Measurements from ENCODE around the gene NANOS2.

Gene NANOS2

DNA sequence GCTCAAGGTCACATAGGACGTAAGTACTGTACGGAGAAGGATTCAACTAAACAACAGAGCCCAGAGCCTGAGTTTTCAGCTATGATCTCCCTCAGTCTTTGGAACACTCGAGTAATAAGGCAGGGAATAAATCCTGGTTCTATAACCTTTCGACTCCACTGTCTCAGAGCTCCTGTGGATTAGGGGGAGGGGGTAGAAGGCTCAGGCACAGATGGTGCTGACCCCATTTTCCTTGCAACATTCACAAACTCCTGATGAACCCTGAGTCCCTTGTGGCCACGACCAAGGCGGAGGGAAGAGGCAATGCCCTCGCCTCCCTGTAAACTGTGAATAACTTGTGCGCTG is 37.7 kb upstream of the NANOS2 start:
- H3K9me3 ChIP-seq (ENCODE audit: control insufficient read depth in 1 of 2, low read length in 2 of 2) = no peaks in the 10 kb centered on the region
- no peak overlapping the region for H3K27ac ChIP-seq (ENCODE audit: low read length)
- no peak overlapping the region for H3K4me3 ChIP-seq (ENCODE audit: low read depth in 1 of 2, low read length in 2 of 2)
- H3K27me3 ChIP-seq (ENCODE audit: low read depth, low read length) = peaks cover 4% of the 10 kb centered on the region
- H3K4me1 ChIP-seq (ENCODE audit: control insufficient read depth in 1 of 2, insufficient read depth in 2 of 2, low read length in 2 of 2) = peaks cover 0 to 5% of the 10 kb centered on the region in 2 donors
- no peaks in the 10 kb centered on the region for H3K36me3 ChIP-seq (ENCODE audit: control insufficient read depth in 1 of 2, insufficient read depth in 2 of 2, low read length in 2 of 2)

DNA sequence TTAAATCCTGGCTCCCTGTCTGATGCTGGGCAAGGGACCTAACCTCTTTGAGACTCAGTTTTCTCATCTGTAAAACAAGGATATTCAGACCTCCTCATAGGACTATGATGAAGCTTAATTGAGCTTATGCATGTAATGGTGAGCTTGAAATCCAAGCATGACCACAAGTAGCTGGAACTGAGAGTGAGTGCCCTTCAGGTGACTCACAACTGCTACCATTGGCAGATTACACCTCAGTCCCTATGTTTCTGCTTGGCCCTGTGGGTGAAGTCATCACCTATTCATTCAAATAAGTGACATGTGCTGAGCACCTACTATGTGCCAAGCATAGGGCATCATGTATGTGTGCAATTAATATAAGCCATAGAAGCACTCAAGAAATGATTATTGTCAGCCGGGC is 33.3 kb upstream of the NANOS2 start:
- peaks cover 0 to 3% of the 10 kb centered on the region in 2 donors for H3K4me1 ChIP-seq (ENCODE audit: control insufficient read depth in 1 of 2, insufficient read depth in 2 of 2, low read length in 2 of 2)
- H3K36me3 ChIP-seq (ENCODE audit: control insufficient read depth in 1 of 2, insufficient read depth in 2 of 2, low read length in 2 of 2) = no peaks in the 10 kb centered on the region
- no peak overlapping the region for H3K27ac ChIP-seq (ENCODE audit: low read length)
- no peaks in the 10 kb centered on the region for H3K9me3 ChIP-seq (ENCODE audit: control insufficient read depth in 1 of 2, low read length in 2 of 2)
- H3K27me3 ChIP-seq (ENCODE audit: low read depth, low read length) = peaks cover 4% of the 10 kb centered on the region
- no peak overlapping the region for H3K4me3 ChIP-seq (ENCODE audit: low read depth in 1 of 2, low read length in 2 of 2)

DNA sequence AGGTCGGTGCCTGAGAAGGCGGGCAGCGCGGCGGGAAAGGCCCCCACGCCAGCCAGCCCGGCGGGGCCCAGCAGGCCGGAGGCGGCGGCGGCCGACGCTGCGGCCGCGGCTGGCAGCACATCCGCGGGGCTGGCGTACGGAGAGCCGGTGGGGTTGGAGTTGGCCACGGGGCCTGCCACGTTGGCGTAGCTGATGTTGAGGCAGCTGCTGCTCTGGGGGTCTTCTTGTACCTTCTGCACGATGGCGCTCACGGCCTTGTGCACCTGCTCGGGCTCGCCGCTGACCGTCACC is 25.9 kb upstream of the NANOS2 start:
- no peak overlapping the region for H3K4me3 ChIP-seq (ENCODE audit: low read depth in 1 of 2, low read length in 2 of 2)
- no peaks in the 10 kb centered on the region for H3K4me1 ChIP-seq (ENCODE audit: control insufficient read depth in 1 of 2, insufficient read depth in 2 of 2, low read length in 2 of 2)
- peaks cover 0 to 2% of the 10 kb centered on the region in 2 donors for H3K9me3 ChIP-seq (ENCODE audit: control insufficient read depth in 1 of 2, low read length in 2 of 2)
- H3K27ac ChIP-seq (ENCODE audit: low read length) = no peak overlapping the region
- peaks cover 14% of the 10 kb centered on the region for H3K27me3 ChIP-seq (ENCODE audit: low read depth, low read length)
- no peaks in the 10 kb centered on the region for H3K36me3 ChIP-seq (ENCODE audit: control insufficient read depth in 1 of 2, insufficient read depth in 2 of 2, low read length in 2 of 2)

DNA sequence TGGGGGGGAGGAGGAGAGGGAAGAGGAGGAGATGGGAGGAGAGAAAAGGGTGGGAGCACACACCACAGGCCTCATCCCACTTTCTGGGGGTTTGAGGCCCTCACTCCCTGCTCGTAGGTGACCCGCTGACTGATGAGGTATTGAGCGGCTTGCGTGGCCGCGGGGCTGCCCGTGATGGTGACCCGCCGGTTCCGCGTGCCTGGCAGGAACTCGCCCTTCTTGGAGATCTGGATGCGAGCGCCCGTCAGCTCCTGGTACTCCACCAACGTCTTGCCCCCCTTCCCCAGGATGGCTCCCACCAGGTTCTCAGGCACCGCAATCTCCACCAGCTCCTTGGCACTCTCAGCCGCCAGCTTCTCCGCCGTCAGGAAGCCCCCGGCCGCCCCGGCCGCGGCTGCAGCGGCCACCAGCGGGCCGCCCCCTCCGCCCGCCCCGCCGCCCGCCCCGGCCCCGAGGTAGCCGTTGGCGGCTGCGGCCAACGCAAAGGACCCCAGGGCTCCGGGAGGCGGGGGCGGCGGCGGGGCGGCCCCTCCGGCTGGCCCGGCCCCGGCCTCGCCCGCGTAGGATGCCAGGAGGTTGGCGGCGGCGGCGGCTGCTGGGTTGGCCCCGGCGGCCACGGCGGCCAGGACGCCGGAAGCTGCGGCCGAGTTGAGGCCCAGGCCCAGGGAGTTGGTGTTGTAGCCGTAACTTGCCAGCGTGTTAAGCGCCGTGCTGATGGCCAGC is 25.4 kb upstream of the NANOS2 start:
- Histone ChIP-seq H3K9me3 (ENCODE audit: control insufficient read depth in 1 of 2, low read length in 2 of 2) (peaks cover 0 to 2% of the 10 kb centered on the region in 2 donors), H3K4me3 (ENCODE audit: low read depth in 1 of 2, low read length in 2 of 2) (no peak overlapping the region), H3K36me3 (ENCODE audit: control insufficient read depth in 1 of 2, insufficient read depth in 2 of 2, low read length in 2 of 2) (no peaks in the 10 kb centered on the region), H3K4me1 (ENCODE audit: control insufficient read depth in 1 of 2, insufficient read depth in 2 of 2, low read length in 2 of 2) (no peaks in the 10 kb centered on the region), H3K27ac (ENCODE audit: low read length) (no peak overlapping the region), H3K27me3 (ENCODE audit: low read depth, low read length) (peaks cover 18% of the 10 kb centered on the region)

DNA sequence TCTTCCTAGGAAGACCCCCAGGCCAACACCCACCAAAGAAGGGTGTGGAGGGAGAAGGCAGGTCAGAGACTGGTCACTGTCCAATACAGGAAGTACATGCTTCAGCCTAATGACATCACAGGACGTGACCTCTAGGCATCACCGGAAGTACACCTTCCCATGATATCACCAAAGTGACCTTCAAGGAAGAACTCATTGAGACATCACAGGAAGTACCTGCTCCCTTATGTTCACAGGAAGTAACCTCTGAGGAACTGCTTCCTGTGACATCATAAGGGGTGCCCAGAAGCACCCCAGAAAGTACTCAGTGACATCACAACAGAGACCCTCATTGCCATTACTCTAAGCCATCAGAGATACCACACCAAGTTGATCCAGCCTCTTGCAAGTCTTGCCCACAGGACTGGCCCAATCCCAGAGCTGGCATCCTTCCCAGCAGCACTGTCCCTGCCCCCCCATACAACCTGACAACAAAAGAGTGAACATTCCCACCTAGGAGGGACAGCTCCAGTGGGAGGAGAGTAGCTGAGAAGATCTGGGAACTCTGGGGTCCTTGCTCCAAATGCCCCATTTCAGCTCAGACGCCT is 24.2 kb upstream of the NANOS2 start:
- peaks cover 18% of the 10 kb centered on the region for H3K27me3 ChIP-seq (ENCODE audit: low read depth, low read length)
- no peak overlapping the region for H3K4me3 ChIP-seq (ENCODE audit: low read depth in 1 of 2, low read length in 2 of 2)
- H3K4me1 ChIP-seq (ENCODE audit: control insufficient read depth in 1 of 2, insufficient read depth in 2 of 2, low read length in 2 of 2) = no peaks in the 10 kb centered on the region
- no peak overlapping the region for H3K27ac ChIP-seq (ENCODE audit: low read length)
- peaks cover 0 to 2% of the 10 kb centered on the region in 2 donors for H3K9me3 ChIP-seq (ENCODE audit: control insufficient read depth in 1 of 2, low read length in 2 of 2)
- H3K36me3 ChIP-seq (ENCODE audit: control insufficient read depth in 1 of 2, insufficient read depth in 2 of 2, low read length in 2 of 2) = no peaks in the 10 kb centered on the region

DNA sequence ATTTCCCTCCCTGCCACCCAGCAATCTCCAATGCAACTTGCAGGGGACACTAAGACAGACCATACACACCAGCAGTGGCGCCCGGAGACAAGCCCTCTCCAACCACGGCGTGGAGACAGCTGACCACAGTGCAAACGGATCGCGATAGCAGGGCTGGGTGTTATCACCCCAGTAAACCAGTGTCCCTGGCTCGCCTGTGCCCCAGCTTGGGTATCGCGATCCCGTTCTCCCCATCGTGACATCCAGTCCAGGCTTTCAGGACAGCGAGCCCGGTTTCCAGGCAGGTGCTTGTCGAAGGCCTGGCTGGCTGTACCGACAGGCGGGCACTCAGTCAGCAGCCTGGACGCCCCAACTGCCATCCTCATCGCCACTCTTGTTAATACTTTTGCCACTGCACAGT is 20.7 kb upstream of the NANOS2 start:
- H3K9me3 ChIP-seq (ENCODE audit: control insufficient read depth in 1 of 2, low read length in 2 of 2) = peaks cover 0 to 2% of the 10 kb centered on the region in 2 donors
- no peaks in the 10 kb centered on the region for H3K4me1 ChIP-seq (ENCODE audit: control insufficient read depth in 1 of 2, insufficient read depth in 2 of 2, low read length in 2 of 2)
- peaks cover 18% of the 10 kb centered on the region for H3K27me3 ChIP-seq (ENCODE audit: low read depth, low read length)
- no peaks in the 10 kb centered on the region for H3K36me3 ChIP-seq (ENCODE audit: control insufficient read depth in 1 of 2, insufficient read depth in 2 of 2, low read length in 2 of 2)
- no peak overlapping the region for H3K27ac ChIP-seq (ENCODE audit: low read length)
- H3K4me3 ChIP-seq (ENCODE audit: low read depth in 1 of 2, low read length in 2 of 2) = no peak overlapping the region

DNA sequence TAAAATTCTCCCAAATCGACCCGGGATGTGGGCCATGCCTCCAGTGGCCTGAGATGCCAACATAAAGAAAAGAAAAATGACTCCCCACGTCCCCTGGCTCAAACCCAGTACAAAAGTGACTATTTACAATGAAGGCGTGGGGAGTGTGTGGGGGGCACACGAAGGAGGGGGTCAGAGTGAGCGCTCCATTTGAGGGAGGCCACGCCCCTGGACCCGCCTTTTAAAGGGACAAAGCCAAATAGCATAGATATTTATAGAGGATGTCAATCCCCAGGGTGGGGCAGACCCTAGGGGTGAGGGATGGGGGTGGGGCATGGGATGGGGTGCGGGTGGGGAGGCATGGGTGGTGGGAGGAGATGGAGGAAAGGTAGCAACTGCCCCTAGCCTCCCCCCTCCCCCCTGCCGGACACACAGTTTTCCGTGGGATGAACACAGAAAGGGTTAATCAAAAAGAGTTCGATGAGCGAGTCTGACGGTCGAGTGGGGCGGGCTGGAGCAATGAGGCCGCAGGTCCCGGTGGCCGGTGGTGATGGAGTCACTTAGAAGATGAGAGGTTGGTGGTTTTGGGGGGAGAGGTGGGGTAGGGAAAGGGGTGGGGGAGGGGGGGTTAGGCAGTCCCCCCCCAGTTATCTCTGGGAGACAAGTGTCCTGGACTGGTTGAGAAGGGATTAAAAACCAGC is 20.1 kb upstream of the NANOS2 start:
- H3K36me3 ChIP-seq (ENCODE audit: control insufficient read depth in 1 of 2, insufficient read depth in 2 of 2, low read length in 2 of 2) = no peaks in the 10 kb centered on the region
- no peak overlapping the region for H3K27ac ChIP-seq (ENCODE audit: low read length)
- no peaks in the 10 kb centered on the region for H3K4me1 ChIP-seq (ENCODE audit: control insufficient read depth in 1 of 2, insufficient read depth in 2 of 2, low read length in 2 of 2)
- H3K9me3 ChIP-seq (ENCODE audit: control insufficient read depth in 1 of 2, low read length in 2 of 2) = peaks cover 0 to 2% of the 10 kb centered on the region in 2 donors
- peaks cover 17% of the 10 kb centered on the region for H3K27me3 ChIP-seq (ENCODE audit: low read depth, low read length)
- no peak overlapping the region for H3K4me3 ChIP-seq (ENCODE audit: low read depth in 1 of 2, low read length in 2 of 2)

DNA sequence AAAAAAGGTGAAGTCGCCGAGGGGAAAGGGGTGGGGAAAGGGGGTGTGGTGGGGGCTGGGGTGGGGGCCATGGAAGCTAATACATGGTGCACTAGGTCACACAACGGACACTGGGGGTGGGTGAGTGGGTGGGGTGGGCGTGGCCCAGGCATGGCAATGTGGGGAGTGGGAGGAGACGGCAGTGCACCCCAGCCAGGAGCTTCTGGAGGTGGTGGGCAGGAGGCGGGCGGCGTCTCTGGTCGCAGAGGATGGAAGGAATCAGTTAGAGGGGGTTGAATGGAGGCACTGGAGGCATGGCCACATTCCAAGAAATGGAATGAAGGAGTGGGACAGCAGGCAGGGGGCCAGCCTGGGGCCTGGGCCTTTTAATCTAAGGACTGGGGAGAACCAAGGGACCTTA is 19.2 kb upstream of the NANOS2 start:
- Histone ChIP-seq H3K36me3 (ENCODE audit: control insufficient read depth in 1 of 2, insufficient read depth in 2 of 2, low read length in 2 of 2) (no peaks in the 10 kb centered on the region), H3K4me1 (ENCODE audit: control insufficient read depth in 1 of 2, insufficient read depth in 2 of 2, low read length in 2 of 2) (no peaks in the 10 kb centered on the region), H3K9me3 (ENCODE audit: control insufficient read depth in 1 of 2, low read length in 2 of 2) (peaks cover 0 to 2% of the 10 kb centered on the region in 2 donors), H3K27ac (ENCODE audit: low read length) (no peak overlapping the region), H3K4me3 (ENCODE audit: low read depth in 1 of 2, low read length in 2 of 2) (no peak overlapping the region), H3K27me3 (ENCODE audit: low read depth, low read length) (peaks cover 9% of the 10 kb centered on the region)

DNA sequence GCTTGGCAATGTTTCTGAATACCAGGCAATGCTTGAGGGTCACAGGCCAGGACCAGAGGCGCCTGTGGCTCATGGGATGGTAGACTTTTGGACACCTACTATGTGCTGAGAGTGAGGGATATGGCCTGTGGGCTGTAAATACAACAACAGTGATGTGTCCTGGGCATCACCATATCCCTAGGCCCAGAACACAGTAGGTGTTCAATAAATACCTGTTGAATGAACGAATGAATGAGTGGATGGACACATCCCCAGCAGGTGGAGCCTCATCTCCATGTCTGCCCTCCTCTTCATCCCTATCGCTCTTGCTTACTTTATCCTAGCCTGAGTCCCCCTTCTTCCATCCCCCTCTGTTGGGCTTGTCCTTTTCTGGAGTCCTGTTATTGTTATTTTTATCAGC is 16.5 kb upstream of the NANOS2 start:
- H3K4me1 ChIP-seq (ENCODE audit: control insufficient read depth in 1 of 2, insufficient read depth in 2 of 2, low read length in 2 of 2) = peaks cover 0 to 3% of the 10 kb centered on the region in 2 donors
- H3K4me3 ChIP-seq (ENCODE audit: low read depth in 1 of 2, low read length in 2 of 2) = no peak overlapping the region
- H3K9me3 ChIP-seq (ENCODE audit: control insufficient read depth in 1 of 2, low read length in 2 of 2) = no peaks in the 10 kb centered on the region
- H3K27ac ChIP-seq (ENCODE audit: low read length) = no peak overlapping the region
- H3K27me3 ChIP-seq (ENCODE audit: low read depth, low read length) = peaks cover 9% of the 10 kb centered on the region
- no peaks in the 10 kb centered on the region for H3K36me3 ChIP-seq (ENCODE audit: control insufficient read depth in 1 of 2, insufficient read depth in 2 of 2, low read length in 2 of 2)

DNA sequence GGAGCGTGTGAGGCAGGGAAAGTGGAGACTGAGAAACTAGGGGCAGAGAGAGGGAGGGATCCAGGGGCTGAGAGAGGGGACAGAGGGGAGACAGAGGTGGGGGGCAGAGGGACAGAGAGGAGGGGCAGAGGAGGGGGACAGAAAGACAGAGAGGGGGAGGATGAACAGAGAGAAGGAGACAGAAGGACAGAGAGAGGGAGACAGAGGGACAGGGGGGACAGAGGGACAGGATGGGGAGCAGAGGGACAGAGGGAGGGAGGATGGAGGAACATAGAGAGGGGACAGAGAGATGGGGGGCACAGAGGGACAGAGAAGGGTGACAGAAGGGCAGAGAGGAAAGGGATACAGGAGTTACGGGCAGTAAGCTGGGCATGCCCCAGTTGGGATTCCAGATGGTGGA is 14.7 kb upstream of the NANOS2 start:
- Histone ChIP-seq H3K4me3 (ENCODE audit: low read depth in 1 of 2, low read length in 2 of 2) (no peak overlapping the region), H3K9me3 (ENCODE audit: control insufficient read depth in 1 of 2, low read length in 2 of 2) (no peaks in the 10 kb centered on the region), H3K27me3 (ENCODE audit: low read depth, low read length) (no peaks in the 10 kb centered on the region), H3K27ac (ENCODE audit: low read length) (no peak overlapping the region), H3K36me3 (ENCODE audit: control insufficient read depth in 1 of 2, insufficient read depth in 2 of 2, low read length in 2 of 2) (no peaks in the 10 kb centered on the region), H3K4me1 (ENCODE audit: control insufficient read depth in 1 of 2, insufficient read depth in 2 of 2, low read length in 2 of 2) (peaks cover 0 to 3% of the 10 kb centered on the region in 2 donors)

DNA sequence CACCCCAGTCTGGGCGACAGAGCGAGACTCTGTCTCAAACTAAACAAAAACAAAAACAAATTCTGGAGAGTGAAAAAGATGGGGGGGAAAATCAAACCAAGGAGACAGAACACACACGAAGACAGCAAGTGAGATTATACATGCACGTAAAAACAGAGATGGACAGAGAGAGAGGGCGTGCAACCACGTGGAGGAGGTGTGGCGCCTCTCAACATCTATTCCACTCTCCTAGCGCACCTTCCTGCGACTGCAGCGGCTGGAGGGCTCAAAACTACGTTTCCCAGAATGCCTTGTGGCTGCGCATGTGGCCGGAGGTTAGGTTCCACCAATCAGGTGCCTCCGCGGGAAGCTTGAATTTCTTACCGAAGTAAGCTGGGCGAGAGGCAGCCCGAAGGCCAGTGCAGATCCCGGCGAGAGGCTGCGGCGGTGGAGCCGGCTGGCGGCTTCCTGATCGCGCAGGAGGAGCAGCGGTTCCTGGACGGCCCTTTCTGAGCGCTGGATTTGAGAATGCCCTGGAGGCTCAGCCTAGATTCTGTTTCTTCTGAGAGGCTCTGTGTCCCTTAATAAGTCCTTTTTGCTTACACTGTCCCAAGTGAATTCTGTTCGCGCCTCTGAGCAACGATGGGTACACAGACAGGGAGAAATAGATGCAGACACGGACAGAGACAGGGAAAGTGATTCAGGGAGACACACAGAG is 13.1 kb upstream of the NANOS2 start:
- Histone ChIP-seq H3K36me3 (ENCODE audit: control insufficient read depth in 1 of 2, insufficient read depth in 2 of 2, low read length in 2 of 2) (no peaks in the 10 kb centered on the region), H3K9me3 (ENCODE audit: control insufficient read depth in 1 of 2, low read length in 2 of 2) (no peaks in the 10 kb centered on the region), H3K4me1 (ENCODE audit: control insufficient read depth in 1 of 2, insufficient read depth in 2 of 2, low read length in 2 of 2) (peaks cover 0 to 3% of the 10 kb centered on the region in 2 donors), H3K27ac (ENCODE audit: low read length) (no peak overlapping the region), H3K4me3 (ENCODE audit: low read depth in 1 of 2, low read length in 2 of 2) (no peak overlapping the region), H3K27me3 (ENCODE audit: low read depth, low read length) (no peaks in the 10 kb centered on the region)
